GM13977 (cell line): Measurements from ENCODE around the gene ZMIZ1.

Experiments used
- DNase-seq: peaks from one replicate; pipeline ENCODE4 v3.0.0; 2012; ENCODE audit warnings: low spot score
- in situ Hi-C: fragments of 300-500 bp; cut with MboI; formaldehyde crosslinking; loops from one replicate; pipeline ENCODE4 v1.12.0; 2022; ENCODE audit warnings: low sequenced_read_pairs, low pct_unique_long_range_greater_than_20kb, mixed read lengths, inconsistent platforms; ENCODE audit not compliant: unreplicated experiment
- TF ChIP-seq, protein P1 (sequence below): IDR thresholded peaks from 2 replicates; pipeline ENCODE4 v1.5.1; 2012; ENCODE audit warnings: mild to moderate bottlenecking, control low read depth; ENCODE audit not compliant: insufficient read depth; ENCODE audit errors: extremely low read depth, missing control alignments

Gene ZMIZ1

DNA sequence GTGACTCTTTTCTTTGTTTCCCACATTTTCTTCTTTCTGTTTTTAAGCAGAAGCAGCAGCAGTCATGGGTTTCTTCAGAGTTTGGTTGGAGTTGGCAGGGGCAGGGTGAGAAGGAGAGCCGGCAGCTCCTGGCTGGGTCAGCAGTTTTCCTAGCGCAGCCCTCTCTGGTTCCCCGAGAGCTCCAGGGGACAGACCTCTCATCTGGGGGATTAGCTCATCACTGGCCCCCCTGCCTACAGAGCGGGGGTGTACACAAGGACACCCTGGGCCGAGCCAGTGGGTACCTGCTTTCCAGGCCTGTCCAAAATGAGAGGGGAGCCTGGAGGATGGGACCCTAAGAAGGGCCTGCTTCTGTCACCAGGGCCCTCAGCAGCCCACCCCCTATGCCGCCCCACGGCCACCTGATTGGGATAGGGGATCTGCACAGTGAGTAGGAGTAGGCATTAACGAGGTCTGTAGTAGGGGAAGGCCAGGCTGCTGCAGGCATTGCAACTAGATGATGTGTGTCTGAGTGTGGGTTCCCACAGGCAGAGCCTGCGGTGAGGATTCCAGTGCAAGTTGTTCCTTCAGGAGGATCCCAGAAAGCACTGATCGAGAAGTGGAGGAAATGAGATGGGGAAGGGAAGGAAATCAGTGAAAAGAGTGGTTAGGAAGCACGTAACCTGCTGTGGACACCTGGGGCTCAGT, 155.6 kb downstream of the ZMIZ1 start:
- in situ Hi-C loops, result no loop called here
- TF ChIP-seq, protein P1, sequence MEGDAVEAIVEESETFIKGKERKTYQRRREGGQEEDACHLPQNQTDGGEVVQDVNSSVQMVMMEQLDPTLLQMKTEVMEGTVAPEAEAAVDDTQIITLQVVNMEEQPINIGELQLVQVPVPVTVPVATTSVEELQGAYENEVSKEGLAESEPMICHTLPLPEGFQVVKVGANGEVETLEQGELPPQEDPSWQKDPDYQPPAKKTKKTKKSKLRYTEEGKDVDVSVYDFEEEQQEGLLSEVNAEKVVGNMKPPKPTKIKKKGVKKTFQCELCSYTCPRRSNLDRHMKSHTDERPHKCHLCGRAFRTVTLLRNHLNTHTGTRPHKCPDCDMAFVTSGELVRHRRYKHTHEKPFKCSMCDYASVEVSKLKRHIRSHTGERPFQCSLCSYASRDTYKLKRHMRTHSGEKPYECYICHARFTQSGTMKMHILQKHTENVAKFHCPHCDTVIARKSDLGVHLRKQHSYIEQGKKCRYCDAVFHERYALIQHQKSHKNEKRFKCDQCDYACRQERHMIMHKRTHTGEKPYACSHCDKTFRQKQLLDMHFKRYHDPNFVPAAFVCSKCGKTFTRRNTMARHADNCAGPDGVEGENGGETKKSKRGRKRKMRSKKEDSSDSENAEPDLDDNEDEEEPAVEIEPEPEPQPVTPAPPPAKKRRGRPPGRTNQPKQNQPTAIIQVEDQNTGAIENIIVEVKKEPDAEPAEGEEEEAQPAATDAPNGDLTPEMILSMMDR, result no peak
- no peak for DNase-seq

DNA sequence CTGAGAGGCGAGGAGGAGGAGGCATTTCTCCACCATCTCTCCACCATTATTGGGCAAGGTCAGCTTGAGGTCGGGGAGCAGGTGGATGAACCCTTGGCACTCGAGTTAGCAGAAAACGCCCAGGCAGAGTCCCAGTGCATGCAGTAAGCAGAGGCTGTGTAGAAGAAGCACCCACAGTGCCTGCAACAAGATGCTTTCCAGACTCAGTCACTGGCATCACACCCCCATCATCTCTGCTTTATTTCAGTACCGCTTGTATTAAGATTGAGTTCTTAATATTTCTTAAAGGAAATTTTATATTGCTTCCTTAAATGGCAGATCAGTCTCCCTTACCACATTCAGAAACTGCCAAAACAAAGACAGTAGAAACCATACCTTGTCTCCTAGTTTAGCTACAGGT, 156.2 kb downstream of the ZMIZ1 start:
- TF ChIP-seq, protein P1, result no peak
- in situ Hi-C loops, result no loop called here
- no peak for DNase-seq

DNA sequence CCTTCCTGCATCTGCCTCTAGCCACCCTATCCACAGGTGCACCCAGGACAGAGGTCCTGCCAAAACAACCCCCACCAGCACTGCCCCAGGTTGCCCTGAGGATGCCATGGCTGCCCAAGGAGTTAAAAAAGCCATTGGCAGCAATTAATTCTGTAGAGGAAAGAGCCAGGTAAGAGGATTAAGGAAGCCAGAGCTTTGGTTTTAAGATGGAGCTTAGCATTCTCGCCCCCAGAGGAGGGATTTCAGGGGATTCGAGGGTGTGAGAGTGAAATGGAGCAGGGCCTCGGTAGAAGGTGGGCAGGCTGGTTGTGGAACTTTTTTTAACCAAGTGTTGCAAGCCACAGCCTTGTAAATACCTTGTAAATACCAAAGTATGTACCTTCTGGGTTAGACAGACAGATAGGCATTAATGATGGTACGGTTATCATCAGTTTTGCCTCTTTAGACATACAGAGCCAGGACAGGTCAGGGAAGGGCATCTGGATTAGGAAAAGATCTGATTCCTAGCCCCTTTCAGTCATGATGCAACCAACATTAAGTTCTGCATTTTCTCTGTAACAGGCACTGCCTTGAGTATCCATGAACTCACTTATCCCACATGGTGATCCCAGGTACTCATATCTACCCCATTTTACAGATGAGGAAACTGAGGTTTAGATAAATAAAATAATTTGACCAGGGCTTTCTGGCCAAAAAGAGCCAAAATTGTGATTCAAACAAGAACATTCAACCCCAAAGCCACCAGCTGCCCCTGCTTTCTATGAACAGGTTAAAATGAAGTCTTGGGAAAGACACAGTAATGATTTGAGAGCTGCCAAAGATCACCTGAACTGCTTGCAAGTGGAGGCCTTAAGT, 157.9 kb downstream of the ZMIZ1 start:
- DNase-seq, result no peak
- TF ChIP-seq, protein P1, result no peak
- in situ Hi-C loops, result no loop called here

DNA sequence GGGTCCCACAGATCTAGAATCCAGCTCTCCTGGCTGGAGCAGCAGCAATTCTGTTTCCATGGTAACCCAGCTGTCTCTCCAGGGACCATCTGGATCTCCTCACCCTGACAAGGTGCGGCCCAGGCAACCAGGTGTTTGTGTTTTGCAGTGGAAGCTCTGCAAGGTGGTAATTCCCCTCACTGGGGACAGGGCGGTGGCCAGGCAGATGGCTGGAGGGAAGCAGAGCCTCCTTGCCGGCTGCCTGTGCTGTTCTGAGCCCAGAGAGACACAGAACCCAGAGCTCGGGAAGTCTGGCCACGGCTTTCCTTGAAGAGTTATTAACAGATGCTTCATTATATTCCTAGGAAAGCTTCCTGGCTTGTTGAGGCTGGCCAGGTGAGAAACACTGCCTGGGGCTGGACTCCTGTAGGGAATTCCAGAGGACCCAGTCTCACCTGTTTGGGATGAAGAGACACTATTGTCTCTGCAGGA, 160.3 kb downstream of the ZMIZ1 start:
- TF ChIP-seq, protein P1, result no peak
- DNase-seq, result no peak
- in situ Hi-C loops, result no loop called here

DNA sequence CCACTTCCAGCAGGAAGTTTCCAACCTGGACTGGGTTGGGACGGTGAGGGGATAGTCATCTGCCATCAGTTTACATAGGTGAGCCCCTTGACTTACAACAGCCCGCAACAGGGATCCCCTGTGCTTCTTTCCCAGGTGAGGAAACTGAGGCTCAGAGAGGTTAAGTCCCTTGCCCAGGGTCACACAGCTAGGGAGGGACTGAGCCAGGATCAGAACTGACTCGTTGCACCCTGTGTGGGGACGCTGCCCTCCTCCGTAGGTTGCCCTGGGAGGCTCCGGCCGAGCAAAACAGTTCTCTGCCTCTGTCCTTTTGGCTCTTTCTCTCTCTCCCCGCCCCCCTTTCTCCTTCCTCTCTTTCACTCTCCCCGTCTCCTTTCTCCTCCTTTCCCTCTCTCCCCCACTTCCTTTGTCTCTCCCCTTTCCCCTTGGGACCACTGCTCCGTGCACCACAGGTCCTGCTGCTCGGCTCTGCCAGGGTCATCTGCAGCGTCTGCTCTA, 161.1 kb downstream of the ZMIZ1 start:
- no peak for DNase-seq
- TF ChIP-seq, protein P1, result no peak
- in situ Hi-C loops, result no loop called here

DNA sequence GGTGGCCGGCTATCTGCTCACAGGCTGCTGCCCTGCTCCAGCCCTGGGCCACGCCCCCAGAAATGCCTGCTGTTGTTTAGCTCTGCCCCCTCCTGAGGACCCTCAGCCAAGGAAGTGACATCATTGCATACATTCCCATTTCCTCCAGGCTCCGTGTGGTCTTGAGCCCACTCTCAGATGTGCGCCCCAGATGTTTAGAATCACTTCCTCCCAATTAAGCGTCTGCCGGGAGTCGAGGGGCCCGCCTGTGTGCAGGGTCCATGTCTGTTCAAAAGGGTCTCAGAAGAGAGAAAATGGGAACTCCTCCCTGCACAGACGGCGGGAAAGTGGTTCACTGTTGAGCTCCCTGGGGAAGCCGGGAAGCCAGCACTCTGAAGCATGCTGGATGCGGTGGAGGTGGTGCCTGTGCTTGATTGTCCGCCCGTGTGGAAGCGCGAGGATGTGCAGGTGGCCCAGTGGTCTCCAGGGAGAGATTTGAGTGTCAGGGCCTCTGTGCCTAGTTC, 161.6 kb downstream of the ZMIZ1 start:
- no peak for DNase-seq
- in situ Hi-C loops, result no loop called here
- TF ChIP-seq, protein P1, result no peak
